CD4-positive, alpha-beta T cell (primary cell): ENCODE data around the gene GRB2. TPM values are rescaled to one million over a fixed set of nuclear protein-coding genes. Genes with fewer than 3 reads are reported as not detected.

Source experiments
- ATAC-seq: fragments of 200-7000 bp; cut with Tn5 transposase; one replicate; pipeline ENCODE4 v1.10.0; 2022; ENCODE audit warnings: mild to moderate bottlenecking; ENCODE audit not compliant: poor library complexity
- CTCF ChIA-PET: fragments of 350-600 bp; sonication (Branson Sonifier 250); formaldehyde crosslinking; loops from one replicate; lab custom pipeline; 2021; ENCODE audit warnings: antibody characterized with exemption, inconsistent platforms; lab: Charles Lee
- POLR2A ChIA-PET: fragments of 350-600 bp; sonication (Branson Sonifier 250); formaldehyde crosslinking; loops from one replicate; lab custom pipeline; 2021; ENCODE audit warnings: antibody characterized with exemption, inconsistent platforms; lab: Charles Lee
- DNase-seq, 14 experiments: peaks; one replicate each; pipeline ENCODE4 v3.0.0-alpha.2; 2013 to 2020; ENCODE audit warnings: mixed read lengths in 2 of 14
- H3K27ac ChIP-seq, 2 donors: one replicate each; pipeline versions ENCODE4 v1.5.1 to v1.7.0; 2013; ENCODE audit warnings: low read length in 2 of 2, low read depth in 1 of 2, mild to moderate bottlenecking in 1 of 2
- H3K27me3 ChIP-seq, 2 experiments: 1 replicate in 1 of 2; 2 replicates in 1 of 2; pipeline versions ENCODE4 v1.6.1 to v1.7.0; 2013; ENCODE audit warnings: low read length in 2 of 2, control low read depth in 1 of 2, mild to moderate bottlenecking in 1 of 2, moderate library complexity in 1 of 2; ENCODE audit not compliant: insufficient read depth in 2 of 2, control insufficient read depth in 1 of 2
- H3K36me3 ChIP-seq: one replicate; pipeline ENCODE4 v1.6.1; 2013; ENCODE audit warnings: low read length, control low read depth; ENCODE audit not compliant: insufficient read depth
- H3K4me1 ChIP-seq: one replicate; pipeline ENCODE4 v1.6.1; 2013; ENCODE audit warnings: low read length, control low read depth; ENCODE audit not compliant: insufficient read depth
- H3K4me3 ChIP-seq: one replicate; pipeline ENCODE4 v1.5.1; 2013; ENCODE audit warnings: mild to moderate bottlenecking, low read length, moderate library complexity
- H3K9me3 ChIP-seq, 2 experiments: 1 replicate in 1 of 2; 2 replicates in 1 of 2; pipeline versions ENCODE4 v1.6.1 to v1.7.0; 2013; ENCODE audit warnings: low read length in 2 of 2, mild to moderate bottlenecking in 2 of 2, control low read depth in 1 of 2, moderate library complexity in 1 of 2; ENCODE audit not compliant: control insufficient read depth in 1 of 2, insufficient read depth in 1 of 2
- H3K27ac Mint-ChIP-seq: one replicate; pipeline ENCODE4 v1.8.0; 2020; ENCODE audit warnings: mixed read lengths
- H3K27me3 Mint-ChIP-seq: one replicate; pipeline ENCODE4 v1.8.0; 2021; ENCODE audit warnings: mixed read lengths
- H3K36me3 Mint-ChIP-seq: one replicate; pipeline ENCODE4 v1.8.0; 2021; ENCODE audit warnings: low read depth, mixed read lengths
- H3K4me1 Mint-ChIP-seq: one replicate; pipeline ENCODE4 v1.8.0; 2021; ENCODE audit warnings: low read depth, mixed read lengths
- H3K4me3 Mint-ChIP-seq: one replicate; pipeline ENCODE4 v1.8.0; 2020; ENCODE audit warnings: mild to moderate bottlenecking, mixed read lengths
- H3K9me3 Mint-ChIP-seq: one replicate; pipeline ENCODE4 v1.8.0; 2020; ENCODE audit warnings: mixed read lengths
- intact Hi-C, 2 experiments: fragments of 100-400 bp; cut with DNase I in 1 of 2; cut with micrococcal nuclease in 1 of 2; formaldehyde crosslinking; loops; one replicate each; pipeline versions ENCODE4 v1.15.1 to v1.9.0; 2023 to 2025; cut with DNase I, micrococcal nuclease
- total RNA-seq, 174 experiments: library from RNA in 2 of 174; stranded (reverse) in 2 of 174; gene quantifications; one replicate each; pipeline ENCODE4 v1.2.3 and lab custom pipeline; 2021 to 2026
- TF ChIP-seq, protein P1 (sequence below): fragments of 200-600 bp; IDR thresholded peaks from one replicate; pipeline ENCODE4 v1.8.0; 2022; ENCODE audit warnings: antibody characterized with exemption, mild to moderate bottlenecking

The GRB2 gene
- total RNA-seq, 2 experiments from 2014 or later: 88.8 to 92.6 TPM

DNA sequence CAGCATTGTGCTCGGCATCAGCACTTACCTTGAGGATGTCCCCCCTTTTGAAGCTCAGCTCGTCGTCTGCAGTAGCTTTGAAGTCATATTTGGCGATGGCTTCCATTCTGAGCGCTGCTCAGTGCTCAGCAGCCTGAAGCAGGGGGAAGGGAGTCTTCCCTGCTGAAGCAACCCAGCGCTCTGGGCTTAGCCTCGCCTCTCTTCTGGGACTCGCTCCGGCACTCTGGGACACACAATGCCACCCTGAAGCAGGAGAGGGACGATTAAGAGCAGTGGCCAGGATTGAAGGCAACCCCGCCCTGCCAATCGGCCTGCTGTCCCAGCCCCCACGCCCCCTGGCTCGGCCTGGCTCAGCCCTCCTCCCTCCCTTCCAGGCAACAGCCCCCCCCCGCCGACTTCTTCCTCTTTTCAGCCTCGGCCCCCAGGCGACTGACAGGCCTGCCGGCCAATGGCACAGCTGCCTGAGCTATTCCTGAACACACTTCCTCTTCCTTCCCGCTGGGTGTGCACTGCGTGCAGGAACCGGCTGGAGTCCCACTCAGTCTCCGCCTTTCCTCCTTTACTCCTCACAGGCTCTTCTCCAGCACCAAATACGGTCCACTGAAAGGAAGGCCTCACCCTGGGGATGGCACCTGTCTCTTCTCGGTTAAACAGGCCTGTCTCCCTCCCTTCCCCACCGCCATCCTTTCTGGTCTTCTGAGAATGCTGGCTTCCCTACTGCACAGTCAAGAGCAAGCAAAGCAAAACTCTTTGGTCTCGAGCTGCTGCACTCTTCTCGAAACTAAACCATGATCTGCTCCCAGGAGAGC, 11.8 kb downstream of the GRB2 start:
- ChIA-PET CTCF (interaction anchor here (0.9 to 2.3 kb wide), 10 partner anchors 10 to 123 kb away, joined by 3 to 12 read pairs (median 5); partner anchors contain the start of genes MIF4GD and SLC25A19), POLR2A (interaction anchor here (0.6 to 2.6 kb wide), 19 partner anchors 8 to 1333 kb away, joined by 3 to 25 read pairs (median 4); partner anchors contain the start of genes GGA3, GRB2, METTL23 and MIF4GD)
- Histone ChIP-seq H3K4me3 (peak overlapping the region; percentile 68), H3K4me1 (peaks cover 52% of the 10 kb centered on the region), H3K27ac (peak overlapping the region; percentile 23 to 63), H3K9me3 (no peaks in the 10 kb centered on the region), H3K36me3 (peaks cover 40% of the 10 kb centered on the region), H3K27me3 (no peaks in the 10 kb centered on the region)
- Mint-ChIP-seq H3K4me1 (peaks cover 88% of the 10 kb centered on the region), H3K27ac (peak overlapping the region; percentile 91), H3K36me3 (peaks cover 63% of the 10 kb centered on the region), H3K27me3 (no peaks in the 10 kb centered on the region), H3K9me3 (no peaks in the 10 kb centered on the region), H3K4me3 (peak overlapping the region; percentile 92)
- DNase-seq (peak; percentile 37 to 92 (median 77)), ATAC-seq (peak; percentile 86)
- TF ChIP-seq, protein P1, sequence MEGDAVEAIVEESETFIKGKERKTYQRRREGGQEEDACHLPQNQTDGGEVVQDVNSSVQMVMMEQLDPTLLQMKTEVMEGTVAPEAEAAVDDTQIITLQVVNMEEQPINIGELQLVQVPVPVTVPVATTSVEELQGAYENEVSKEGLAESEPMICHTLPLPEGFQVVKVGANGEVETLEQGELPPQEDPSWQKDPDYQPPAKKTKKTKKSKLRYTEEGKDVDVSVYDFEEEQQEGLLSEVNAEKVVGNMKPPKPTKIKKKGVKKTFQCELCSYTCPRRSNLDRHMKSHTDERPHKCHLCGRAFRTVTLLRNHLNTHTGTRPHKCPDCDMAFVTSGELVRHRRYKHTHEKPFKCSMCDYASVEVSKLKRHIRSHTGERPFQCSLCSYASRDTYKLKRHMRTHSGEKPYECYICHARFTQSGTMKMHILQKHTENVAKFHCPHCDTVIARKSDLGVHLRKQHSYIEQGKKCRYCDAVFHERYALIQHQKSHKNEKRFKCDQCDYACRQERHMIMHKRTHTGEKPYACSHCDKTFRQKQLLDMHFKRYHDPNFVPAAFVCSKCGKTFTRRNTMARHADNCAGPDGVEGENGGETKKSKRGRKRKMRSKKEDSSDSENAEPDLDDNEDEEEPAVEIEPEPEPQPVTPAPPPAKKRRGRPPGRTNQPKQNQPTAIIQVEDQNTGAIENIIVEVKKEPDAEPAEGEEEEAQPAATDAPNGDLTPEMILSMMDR: no peak
- intact Hi-C loops: loop anchor here (1.0 kb wide), 1 partner anchor 11 kb away; no protein-coding TSS in a partner anchor

DNA sequence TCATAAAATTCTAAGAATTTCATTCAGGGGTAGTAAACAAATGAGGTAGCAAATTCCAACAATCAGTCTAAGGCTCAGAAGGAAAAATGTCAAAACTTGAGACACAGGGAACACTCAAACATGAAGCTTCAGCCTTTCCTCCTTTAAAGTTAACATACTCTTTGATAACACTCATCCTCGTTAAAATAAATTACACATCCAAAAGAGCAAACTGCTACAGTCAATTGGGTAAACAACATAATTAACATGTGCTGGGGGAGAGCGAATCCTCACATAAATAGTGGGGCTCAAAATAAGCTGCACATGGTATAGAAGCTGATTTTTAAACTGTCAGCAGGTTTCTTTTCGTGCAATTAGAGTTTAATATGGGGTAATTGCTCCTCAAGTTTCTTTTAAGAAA, 12.9 kb downstream of the GRB2 start:
- H3K27ac Mint-ChIP-seq: peak overlapping the region; percentile 91
- Histone ChIP-seq H3K36me3 (peaks cover 47% of the 10 kb centered on the region), H3K9me3 (no peaks in the 10 kb centered on the region), H3K4me3 (no peak overlapping the region), H3K27ac (no peak overlapping the region), H3K27me3 (no peaks in the 10 kb centered on the region), H3K4me1 (peaks cover 49% of the 10 kb centered on the region)
- peaks cover 74% of the 10 kb centered on the region for H3K36me3 Mint-ChIP-seq
- H3K4me1 Mint-ChIP-seq: peaks cover 86% of the 10 kb centered on the region
- no peaks in the 10 kb centered on the region for H3K27me3 Mint-ChIP-seq
- POLR2A ChIA-PET: interaction anchor here (1.1 to 2.2 kb wide), 2 partner anchors 69 to 103 kb away, joined by 3 to 14 read pairs; partner anchors contain the start of gene SLC25A19
- intact Hi-C loops: no loop called here
- CTCF ChIA-PET: interaction anchor here (0.9 kb wide), 1 partner anchor 69 kb away, joined by 6 read pairs; no protein-coding TSS in a partner anchor
- TF ChIP-seq, protein P1: no peak
- no peaks in the 10 kb centered on the region for H3K9me3 Mint-ChIP-seq
- DNase-seq: no peak
- no peak overlapping the region for H3K4me3 Mint-ChIP-seq
- no peak for ATAC-seq

DNA sequence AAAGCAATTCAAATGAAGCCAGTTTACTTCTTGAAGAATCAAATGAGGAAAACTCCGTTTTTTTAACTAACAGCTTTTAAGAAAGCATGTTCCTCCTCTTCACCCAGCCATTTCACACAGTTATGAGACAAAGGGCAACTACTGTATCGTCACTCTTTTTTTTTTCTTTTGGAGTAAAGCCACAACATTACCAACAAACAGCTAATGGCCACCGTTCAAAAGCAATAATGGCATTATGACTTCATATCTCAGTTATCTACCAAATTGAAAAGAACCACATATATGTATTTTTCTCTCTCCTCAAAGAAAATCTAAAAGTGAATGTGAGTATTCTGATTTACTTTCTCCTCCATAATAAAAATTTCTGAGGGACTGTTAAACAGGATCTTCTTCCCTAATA, 14.5 kb downstream of the GRB2 start:
- CTCF ChIA-PET: interaction anchor here (1.5 kb wide), 1 partner anchor 14 kb away, joined by 3 read pairs; the partner anchor contains the start of gene GRB2
- no peak overlapping the region for H3K27ac Mint-ChIP-seq
- no peak for ATAC-seq
- H3K27ac ChIP-seq: no peak overlapping the region
- TF ChIP-seq, protein P1: no peak
- DNase-seq: no peak
- H3K27me3 ChIP-seq: no peaks in the 10 kb centered on the region
- no peaks in the 10 kb centered on the region for H3K9me3 ChIP-seq
- peaks cover 51% of the 10 kb centered on the region for H3K36me3 ChIP-seq
- peaks cover 78% of the 10 kb centered on the region for H3K36me3 Mint-ChIP-seq
- intact Hi-C loops: no loop called here
- no peaks in the 10 kb centered on the region for H3K27me3 Mint-ChIP-seq
- POLR2A ChIA-PET: no interaction called here
- peak overlapping the region; percentile 22 for H3K4me3 Mint-ChIP-seq
- H3K4me3 ChIP-seq: no peak overlapping the region
- peaks cover 80% of the 10 kb centered on the region for H3K4me1 Mint-ChIP-seq
- peaks cover 55% of the 10 kb centered on the region for H3K4me1 ChIP-seq
- H3K9me3 Mint-ChIP-seq: no peaks in the 10 kb centered on the region
